HG03064 (cell line): ENCODE measurements around the gene EID2.

ENCODE experiments used
- ATAC-seq: cut with Tn5 transposase; IDR thresholded peaks from one replicate; pipeline ENCODE4 v1.9.1; 2021; ENCODE audit warnings: low read depth; ENCODE audit not compliant: unreplicated experiment

The EID2 gene

GRCh38 chr19:39539518-39540332 lies at the start of gene EID2:
EID2 (minus strand) TSS chr19:39540161; CDS start chr19:39540079, 82 bp downstream.
- no peak for ATAC-seq

DNA sequence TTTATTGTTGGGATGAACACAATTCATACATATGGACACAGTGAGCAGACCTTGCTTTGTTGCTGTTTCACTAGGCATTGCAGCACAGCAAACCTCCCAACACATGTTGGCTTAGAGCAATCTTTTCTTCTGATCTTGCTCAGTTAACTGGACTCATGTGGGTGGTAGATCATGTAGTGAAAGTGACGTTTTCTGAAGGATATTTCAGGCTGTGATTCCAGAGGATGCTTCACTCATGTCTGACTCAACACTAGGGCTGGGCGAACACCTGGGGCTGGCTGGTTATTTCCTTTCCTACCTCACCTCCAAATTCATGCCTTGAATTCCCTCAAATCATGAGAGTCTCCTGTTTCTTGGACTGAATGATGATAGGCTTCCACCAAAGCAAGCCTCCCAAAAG lies 48.1 kb upstream of the EID2 start:
- ATAC-seq = no peak

- no peak for ATAC-seq
Observed at GRCh38 chr19:39587496-39587895, 47.5 kb upstream of the EID2 start.

DNA sequence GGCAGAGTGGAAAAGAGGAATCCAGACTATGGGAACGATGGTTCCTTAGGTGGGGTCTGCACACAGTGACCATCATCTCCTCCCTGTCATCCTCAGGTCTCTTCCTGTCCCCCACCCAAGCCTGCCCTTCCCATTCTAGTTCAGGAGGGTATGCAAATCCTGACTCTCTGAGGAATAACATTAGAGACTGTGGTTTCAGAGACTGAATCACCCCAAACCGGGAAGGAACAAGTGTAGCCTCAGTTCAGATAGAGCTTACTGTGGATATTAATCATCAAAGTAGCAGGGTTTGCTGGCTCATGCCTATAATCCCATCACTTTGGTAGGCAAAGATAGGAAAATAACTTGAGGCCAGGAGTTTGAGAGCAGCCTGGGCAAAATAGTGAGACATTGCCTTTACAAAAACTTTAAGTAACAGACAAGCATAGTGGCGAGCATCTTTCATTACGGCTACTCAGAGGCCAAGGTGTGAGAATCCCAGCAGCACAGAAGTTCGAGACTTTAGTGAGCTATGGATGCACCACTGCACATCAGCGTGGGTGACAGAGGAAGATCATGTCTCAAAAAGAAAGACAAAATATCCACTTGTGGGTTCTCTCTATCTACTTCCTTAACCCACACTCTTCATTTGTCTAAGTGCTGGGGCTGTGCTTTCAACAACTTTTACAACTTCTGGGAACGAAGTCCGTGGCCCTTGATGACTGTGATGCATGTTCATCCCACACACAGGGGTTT lies 43.1 kb upstream of the EID2 start:
- ATAC-seq = no peak

- ATAC-seq = no peak
Observed at GRCh38 chr19:39582442-39582841, 42.5 kb upstream of the EID2 start.

DNA sequence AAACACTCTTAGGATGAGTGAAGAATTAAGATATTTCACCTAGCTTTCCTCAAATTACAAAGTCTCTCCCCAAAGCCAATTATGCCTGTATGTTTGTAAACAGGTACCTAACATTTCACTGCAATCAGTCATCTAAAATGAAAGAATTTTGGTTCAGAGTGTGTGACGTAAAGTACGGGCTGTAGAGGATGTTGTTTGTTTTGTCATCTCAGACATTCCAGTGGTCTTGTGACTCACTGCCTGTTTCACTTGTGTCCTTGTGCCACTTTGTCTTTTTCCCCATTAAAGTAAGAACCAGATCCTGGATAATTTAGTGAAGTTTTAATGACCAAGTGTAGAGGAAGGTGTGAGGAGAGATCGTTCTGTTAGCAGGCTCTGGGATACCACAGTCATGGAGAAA lies 28.6 kb upstream of the EID2 start:
- no peak for ATAC-seq

DNA sequence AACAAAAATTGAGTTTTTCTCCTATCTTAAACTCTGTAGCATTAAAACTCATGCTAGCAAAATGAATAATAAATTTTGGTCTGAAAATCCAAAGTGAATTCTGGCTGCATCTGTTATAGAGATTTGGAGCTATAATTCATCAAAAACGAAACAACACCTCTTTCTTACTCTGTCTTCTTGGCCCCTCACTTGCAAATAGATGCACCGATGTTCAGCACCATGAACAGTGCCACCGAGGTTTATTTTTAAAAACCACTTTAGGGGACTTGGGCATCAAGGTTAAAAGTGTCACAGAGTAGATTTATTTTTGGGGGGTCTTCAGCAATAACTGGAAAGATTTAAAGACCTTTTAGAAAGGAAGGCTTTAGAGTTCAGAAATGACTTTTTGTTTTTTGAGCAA lies 26.1 kb upstream of the EID2 start:
- ATAC-seq = no peak

- ATAC-seq = no peak
Observed at GRCh38 chr19:39563408-39563807, 23.4 kb upstream of the EID2 start.

GRCh38 chr19:39558624-39559117 lies 18.7 kb upstream of the EID2 start:
- ATAC-seq = no peak

GRCh38 chr19:39557811-39558623 lies 18.1 kb upstream of the EID2 start:
- no peak for ATAC-seq

DNA sequence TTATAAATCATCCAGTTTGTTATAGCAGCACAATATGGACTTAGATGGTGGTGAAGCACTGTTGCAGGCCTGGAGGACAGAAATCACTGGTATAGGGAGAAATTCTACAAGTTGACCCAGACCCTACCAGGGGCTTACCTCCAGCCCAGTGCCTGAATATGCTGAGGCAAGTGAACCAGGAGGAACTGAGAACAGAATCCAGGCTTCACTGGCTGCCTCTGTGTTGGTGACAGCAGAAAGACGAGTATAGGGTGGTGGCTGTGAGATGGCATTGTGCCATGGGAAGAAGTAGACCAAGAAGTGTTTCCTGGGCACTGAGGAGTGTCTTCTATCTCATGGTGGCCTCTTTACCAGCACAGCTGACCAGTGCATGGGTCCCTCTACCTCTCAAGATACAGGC lies 15.9 kb upstream of the EID2 start:
- no peak for ATAC-seq

- ATAC-seq = no peak
Observed at GRCh38 chr19:39554701-39555311, 14.8 kb upstream of the EID2 start.

- ATAC-seq = no peak
Observed at GRCh38 chr19:39553082-39553652, 13.2 kb upstream of the EID2 start.

DNA sequence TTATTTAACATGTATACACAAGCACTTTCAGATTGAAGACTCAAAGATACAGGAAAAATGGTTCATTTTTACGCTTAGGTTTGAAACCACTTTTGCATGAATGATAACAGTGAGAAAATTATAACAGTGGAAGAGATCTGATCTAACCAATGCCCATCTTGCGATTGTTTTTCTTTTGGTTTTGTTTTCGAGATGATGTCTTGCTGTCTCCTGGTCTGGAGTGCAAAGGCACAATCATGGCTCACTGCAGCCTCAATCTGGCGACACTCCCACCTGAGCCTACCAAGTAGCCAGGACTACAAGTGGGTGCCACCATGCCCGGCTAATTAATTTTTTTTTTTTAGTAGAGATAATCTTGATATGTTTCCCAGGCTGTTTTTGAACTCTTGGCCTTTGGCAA lies 10.2 kb upstream of the EID2 start:
- ATAC-seq = no peak

DNA sequence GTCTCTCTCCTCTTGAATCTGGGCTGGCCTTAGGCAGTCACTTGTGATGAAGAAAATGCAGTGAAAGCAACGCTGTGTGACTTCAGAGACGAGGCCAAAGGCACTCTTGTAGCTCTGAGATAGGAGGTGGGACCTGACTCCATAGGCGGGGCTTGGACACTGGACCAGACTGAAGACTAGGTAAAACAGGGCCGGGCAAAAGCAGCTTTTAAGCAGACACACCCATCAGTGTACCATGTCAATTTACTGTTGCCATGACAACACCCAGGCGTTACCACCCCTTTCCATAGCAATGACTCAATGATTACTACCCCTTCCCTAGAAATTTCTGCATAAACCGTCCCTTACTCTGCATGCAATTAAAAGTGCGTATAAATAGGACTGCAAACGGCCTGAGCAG lies 6.6 kb upstream of the EID2 start:
- no peak for ATAC-seq

GRCh38 chr19:39544911-39545310 lies 5.0 kb upstream of the EID2 start:
- ATAC-seq = no peak

DNA sequence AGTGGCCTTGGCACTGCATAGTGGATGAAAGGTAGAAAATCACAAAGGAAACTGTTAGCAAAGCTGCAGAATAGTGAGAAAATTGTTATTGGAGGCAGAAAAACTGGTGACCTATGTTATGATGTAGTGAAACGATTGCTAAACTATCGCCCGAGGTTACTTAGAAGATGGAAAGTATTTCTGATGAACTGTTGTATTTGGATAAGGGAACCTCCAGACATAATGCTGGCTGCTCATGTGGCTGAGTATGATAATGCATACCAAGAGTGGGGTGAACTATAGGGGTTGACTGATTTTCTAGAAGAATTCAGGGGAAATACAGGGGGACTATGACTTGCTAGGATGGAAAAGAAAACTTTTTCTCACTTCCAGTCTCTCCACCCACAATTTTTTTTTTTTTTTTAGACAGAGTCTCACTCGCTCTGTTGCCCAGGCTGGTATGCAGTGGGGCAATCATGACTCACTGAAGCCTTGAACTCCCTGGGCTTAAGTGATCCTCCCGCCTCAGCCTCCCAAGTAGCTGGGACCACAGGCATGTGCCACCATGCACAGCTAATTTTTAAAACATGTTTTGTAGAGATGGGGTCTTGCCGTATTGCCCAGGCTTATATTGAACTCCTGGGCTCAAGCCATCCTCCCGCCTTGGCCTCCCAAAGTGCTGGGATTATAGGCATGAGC lies 4.4 kb upstream of the EID2 start:
- no peak for ATAC-seq

- ATAC-seq = no peak
Observed at GRCh38 chr19:39543477-39543857, 3.5 kb upstream of the EID2 start.

DNA sequence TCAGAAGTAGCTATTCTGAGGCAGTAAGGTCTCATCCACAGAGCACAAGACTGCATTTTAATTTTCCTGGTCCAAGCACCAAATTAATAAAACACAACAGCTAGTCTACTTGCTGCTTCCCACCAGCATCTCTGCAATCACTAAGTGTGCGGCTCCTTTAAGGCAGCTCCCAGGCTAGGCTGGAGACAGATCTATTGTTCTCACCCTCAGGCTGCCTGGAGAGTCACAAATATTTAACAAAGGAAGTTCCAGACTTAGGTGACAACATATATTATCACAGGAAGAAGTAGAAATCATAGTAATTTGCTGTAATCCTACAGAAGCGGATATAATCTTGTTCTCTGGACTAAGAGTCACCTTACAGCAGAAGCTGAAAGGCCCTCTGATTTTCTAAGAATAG lies 2.2 kb upstream of the EID2 start:
- no peak for ATAC-seq

DNA sequence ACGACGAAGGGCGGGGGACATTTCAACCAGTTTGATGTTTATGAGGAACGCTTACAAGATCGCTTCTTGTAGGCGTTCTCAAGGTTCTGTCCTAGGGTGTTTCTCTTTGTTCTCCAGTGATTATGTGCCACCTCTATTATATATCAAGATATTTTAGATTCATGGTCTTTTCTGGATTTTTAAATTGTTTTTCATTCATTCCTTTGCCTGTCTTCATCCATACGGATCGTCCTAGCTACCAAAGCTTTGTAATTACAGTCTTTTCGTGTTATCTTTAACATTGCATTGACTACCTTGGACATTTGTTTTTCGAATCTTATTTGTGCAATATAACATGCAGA lies 342 bp upstream of the EID2 start:
- no peak for ATAC-seq
